Measurements from ENCODE around the gene BLVRB. TPM values are rescaled to one million over a fixed set of nuclear protein-coding genes. Genes with fewer than 3 reads are reported as not detected.

BLVRB gene
- total RNA-seq, 2 donors from 2014 or later: 79.8 to 109 TPM

- peak; percentile 18 for ATAC-seq
- Histone ChIP-seq H3K27me3 (no peaks in the 10 kb centered on the region), H3K4me3 (no peak overlapping the region), H3K36me3 (replicated peaks in 1 of 2; ENCODE audit: insufficient read depth in 1 of 2, low read depth in 2 of 2) (peaks cover 0 to 4% of the 10 kb centered on the region in 2 donors), H3K4me1 (no peaks in the 10 kb centered on the region), H3K9me3 (no peaks in the 10 kb centered on the region), H3K27ac (no peak overlapping the region)
- intact Hi-C loops (cut with DNase I): no loop called here
- DNase-seq: no peak
- no peak for TF ChIP-seq CTCF (IDR thresholded peaks at IDR 0.05)
- TF ChIP-seq POLR2A (IDR thresholded peaks at IDR 0.05): no peak
- 60 to 65% methylated on average over 5 of the region's 5 CpGs for WGBS, 2 donors
These were observed 13.5 kb downstream of the BLVRB start for GRCh38 chr19:40452016-40452415.

GRCh38 chr19:40450664-40451063 is 14.9 kb downstream of the BLVRB start:
- H3K27ac ChIP-seq: no peak overlapping the region
- H3K36me3 ChIP-seq (replicated peaks in 1 of 2; ENCODE audit: insufficient read depth in 1 of 2, low read depth in 2 of 2): peaks cover 0 to 4% of the 10 kb centered on the region in 2 donors
- intact Hi-C loops (cut with DNase I): no loop called here
- H3K4me3 ChIP-seq: no peak overlapping the region
- ATAC-seq: no peak
- WGBS, 2 donors: 79 to 85% methylated on average over 4 of the region's 4 CpGs
- no peaks in the 10 kb centered on the region for H3K27me3 ChIP-seq
- H3K4me1 ChIP-seq: no peaks in the 10 kb centered on the region
- no peak for TF ChIP-seq CTCF (IDR thresholded peaks at IDR 0.05)
- TF ChIP-seq POLR2A (IDR thresholded peaks at IDR 0.05): no peak
- no peak for DNase-seq
- H3K9me3 ChIP-seq: no peaks in the 10 kb centered on the region

GRCh38 chr19:40449506-40449905 is 16.0 kb downstream of the BLVRB start:
- TF ChIP-seq CTCF (IDR thresholded peaks at IDR 0.05) (no peak), POLR2A (IDR thresholded peaks at IDR 0.05) (no peak)
- Histone ChIP-seq H3K27me3 (no peaks in the 10 kb centered on the region), H3K4me3 (no peak overlapping the region), H3K27ac (no peak overlapping the region), H3K36me3 (replicated peaks in 1 of 2; ENCODE audit: insufficient read depth in 1 of 2, low read depth in 2 of 2) (peaks cover 0 to 4% of the 10 kb centered on the region in 2 donors), H3K9me3 (no peaks in the 10 kb centered on the region), H3K4me1 (peaks cover 5% of the 10 kb centered on the region)
- intact Hi-C loops (cut with DNase I): no loop called here
- DNase-seq (no peak), ATAC-seq (no peak)
- 87 to 94% methylated on average over 4 of the region's 4 CpGs for WGBS, 2 donors

GRCh38 chr19:40446263-40446784 is 19.2 kb downstream of the BLVRB start:
- no peak overlapping the region for H3K4me3 ChIP-seq
- no peak for DNase-seq
- TF ChIP-seq CTCF (IDR thresholded peaks at IDR 0.05) (no peak), POLR2A (IDR thresholded peaks at IDR 0.05) (no peak)
- H3K27ac ChIP-seq: no peak overlapping the region
- peaks cover 21% of the 10 kb centered on the region for H3K4me1 ChIP-seq
- ATAC-seq: no peak
- whole genome bisulfite sequencing, 2 donors: 62 to 77% methylated on average over 8 of the region's 8 CpGs
- no peaks in the 10 kb centered on the region for H3K27me3 ChIP-seq
- intact Hi-C loops (cut with DNase I): no loop called here
- peaks cover 0 to 4% of the 10 kb centered on the region in 2 donors for H3K36me3 ChIP-seq (replicated peaks in 1 of 2; ENCODE audit: insufficient read depth in 1 of 2, low read depth in 2 of 2)
- H3K9me3 ChIP-seq: no peaks in the 10 kb centered on the region

- ATAC-seq (no peak), DNase-seq (no peak)
- Histone ChIP-seq H3K4me1 (peaks cover 21% of the 10 kb centered on the region), H3K9me3 (no peaks in the 10 kb centered on the region), H3K27ac (no peak overlapping the region), H3K27me3 (no peaks in the 10 kb centered on the region), H3K36me3 (replicated peaks in 1 of 2; ENCODE audit: insufficient read depth in 1 of 2, low read depth in 2 of 2) (peaks cover 0 to 7% of the 10 kb centered on the region in 2 donors), H3K4me3 (no peak overlapping the region)
- TF ChIP-seq CTCF (IDR thresholded peaks at IDR 0.05) (no peak), POLR2A (IDR thresholded peaks at IDR 0.05) (no peak)
- intact Hi-C loops (cut with DNase I): no loop called here
- 44 to 55% methylated on average over 5 to 9 of the region's 9 CpGs for WGBS, 2 donors
These were observed 19.7 kb downstream of the BLVRB start for GRCh38 chr19:40445780-40446262.
